ENCODE data around the gene KRT32. TPM values are rescaled to one million over a fixed set of nuclear protein-coding genes. Genes with fewer than 3 reads are reported as not detected.

Gene KRT32
- total RNA-seq, 1 experiment from 2014 or later: not detected

DNA sequence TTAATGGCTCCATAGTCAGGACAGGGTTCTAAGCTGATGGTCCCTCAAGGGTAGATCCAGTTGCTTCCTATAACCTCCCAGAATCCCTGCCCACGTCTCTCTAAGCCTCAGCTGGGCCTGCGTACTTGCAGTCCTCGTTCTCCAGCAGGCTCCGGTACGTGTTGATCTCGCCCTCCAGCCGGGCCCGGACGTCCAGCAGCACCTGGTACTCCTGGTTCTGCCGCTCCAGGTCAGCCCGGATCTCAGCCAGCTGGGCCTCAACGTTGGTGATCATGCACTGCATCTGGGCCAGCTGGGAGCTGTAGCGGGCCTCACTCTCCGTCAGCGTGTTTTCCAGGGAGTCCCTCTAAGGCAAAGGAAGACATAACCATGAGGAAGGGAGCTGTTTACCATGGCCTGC lies 4.5 kb downstream of the KRT32 start:
- no peak overlapping the region for H3K4me3 Mint-ChIP-seq (ENCODE audit: unreplicated experiment)
- no peaks in the 10 kb centered on the region for H3K27me3 Mint-ChIP-seq (ENCODE audit: insufficient read depth, unreplicated experiment)
- Histone ChIP-seq H3K36me3 (ENCODE audit: control insufficient read depth, insufficient read depth, low read length) (no peaks in the 10 kb centered on the region), H3K4me3 (ENCODE audit: low read depth, low read length) (no peak overlapping the region), H3K27me3 (replicated peaks; ENCODE audit: control insufficient read depth, insufficient read depth, low read length) (no peaks in the 10 kb centered on the region), H3K4me1 (no peaks in the 10 kb centered on the region), H3K9me3 (peaks cover under 1% of the 10 kb centered on the region)
- H3K36me3 Mint-ChIP-seq (ENCODE audit: insufficient read depth, unreplicated experiment): no peaks in the 10 kb centered on the region
- no peaks in the 10 kb centered on the region for H3K9me3 Mint-ChIP-seq (ENCODE audit: unreplicated experiment)
- TF ChIP-seq, protein P1, sequence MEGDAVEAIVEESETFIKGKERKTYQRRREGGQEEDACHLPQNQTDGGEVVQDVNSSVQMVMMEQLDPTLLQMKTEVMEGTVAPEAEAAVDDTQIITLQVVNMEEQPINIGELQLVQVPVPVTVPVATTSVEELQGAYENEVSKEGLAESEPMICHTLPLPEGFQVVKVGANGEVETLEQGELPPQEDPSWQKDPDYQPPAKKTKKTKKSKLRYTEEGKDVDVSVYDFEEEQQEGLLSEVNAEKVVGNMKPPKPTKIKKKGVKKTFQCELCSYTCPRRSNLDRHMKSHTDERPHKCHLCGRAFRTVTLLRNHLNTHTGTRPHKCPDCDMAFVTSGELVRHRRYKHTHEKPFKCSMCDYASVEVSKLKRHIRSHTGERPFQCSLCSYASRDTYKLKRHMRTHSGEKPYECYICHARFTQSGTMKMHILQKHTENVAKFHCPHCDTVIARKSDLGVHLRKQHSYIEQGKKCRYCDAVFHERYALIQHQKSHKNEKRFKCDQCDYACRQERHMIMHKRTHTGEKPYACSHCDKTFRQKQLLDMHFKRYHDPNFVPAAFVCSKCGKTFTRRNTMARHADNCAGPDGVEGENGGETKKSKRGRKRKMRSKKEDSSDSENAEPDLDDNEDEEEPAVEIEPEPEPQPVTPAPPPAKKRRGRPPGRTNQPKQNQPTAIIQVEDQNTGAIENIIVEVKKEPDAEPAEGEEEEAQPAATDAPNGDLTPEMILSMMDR (IDR thresholded peaks at IDR 0.05; ENCODE audit: insufficient read depth in 1 of 2, low read depth in 1 of 2, low read length in 1 of 2, severe bottlenecking in 1 of 2, unreplicated experiment in 1 of 2): no peak
- ChIA-PET POLR2A (no interaction called here), CTCF (no interaction called here)
- DNase-seq: no peak
- intact Hi-C loops (cut with micrococcal nuclease; ENCODE audit: unreplicated experiment): no loop called here
- no peaks in the 10 kb centered on the region for H3K4me1 Mint-ChIP-seq (ENCODE audit: low read depth, unreplicated experiment)
- no peak overlapping the region for H3K27ac Mint-ChIP-seq (ENCODE audit: unreplicated experiment)
- no TSS peak for BruUV-seq (replicated peaks)

- no peaks in the 10 kb centered on the region for H3K4me1 ChIP-seq
- intact Hi-C loops (cut with micrococcal nuclease; ENCODE audit: unreplicated experiment): no loop called here
- TF ChIP-seq, protein P1 (IDR thresholded peaks at IDR 0.05; ENCODE audit: insufficient read depth in 1 of 2, low read depth in 1 of 2, low read length in 1 of 2, severe bottlenecking in 1 of 2, unreplicated experiment in 1 of 2): no peak
- no peak overlapping the region for H3K4me3 ChIP-seq (ENCODE audit: low read depth, low read length)
- DNase-seq: no peak
- H3K27me3 ChIP-seq (replicated peaks; ENCODE audit: control insufficient read depth, insufficient read depth, low read length): no peaks in the 10 kb centered on the region
- no peaks in the 10 kb centered on the region for H3K9me3 ChIP-seq
- H3K36me3 ChIP-seq (ENCODE audit: control insufficient read depth, insufficient read depth, low read length): no peaks in the 10 kb centered on the region
- Mint-ChIP-seq H3K36me3 (ENCODE audit: insufficient read depth, unreplicated experiment) (no peaks in the 10 kb centered on the region), H3K4me3 (ENCODE audit: unreplicated experiment) (no peak overlapping the region), H3K27me3 (ENCODE audit: insufficient read depth, unreplicated experiment) (no peaks in the 10 kb centered on the region), H3K27ac (ENCODE audit: unreplicated experiment) (no peak overlapping the region), H3K9me3 (ENCODE audit: unreplicated experiment) (no peaks in the 10 kb centered on the region), H3K4me1 (ENCODE audit: low read depth, unreplicated experiment) (no peaks in the 10 kb centered on the region)
- no TSS peak for BruUV-seq (replicated peaks)
- CTCF ChIA-PET: no interaction called here
- POLR2A ChIA-PET: no interaction called here
Observed at GRCh38 chr17:41457676-41458075, 9.5 kb downstream of the KRT32 start.

DNA sequence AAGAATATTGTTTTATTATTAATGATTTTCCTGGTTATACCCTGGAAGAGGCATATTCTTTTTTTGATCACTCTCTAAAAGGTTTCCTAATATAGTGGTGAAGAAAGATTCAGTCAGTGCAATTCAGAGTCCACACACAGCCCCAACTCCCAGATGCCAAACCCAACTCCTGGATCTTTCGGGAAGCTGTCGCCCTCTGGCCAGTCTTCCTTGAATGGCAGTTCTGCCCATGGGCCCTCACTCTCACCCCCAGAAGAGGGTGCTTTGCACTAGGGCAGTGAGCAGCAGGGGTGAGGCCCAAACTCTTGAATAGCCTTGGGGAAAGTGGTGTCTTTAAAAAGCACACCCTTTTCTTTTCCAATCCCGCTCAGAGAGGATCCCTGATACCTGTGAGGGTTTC lies 11.0 kb downstream of the KRT32 start:
- no peak overlapping the region for H3K27ac Mint-ChIP-seq (ENCODE audit: unreplicated experiment)
- H3K9me3 Mint-ChIP-seq (ENCODE audit: unreplicated experiment): peaks cover 7% of the 10 kb centered on the region
- CTCF ChIA-PET: no interaction called here
- H3K4me1 Mint-ChIP-seq (ENCODE audit: low read depth, unreplicated experiment): peaks cover 3% of the 10 kb centered on the region
- TF ChIP-seq, protein P1 (IDR thresholded peaks at IDR 0.05; ENCODE audit: insufficient read depth in 1 of 2, low read depth in 1 of 2, low read length in 1 of 2, severe bottlenecking in 1 of 2, unreplicated experiment in 1 of 2): peak in 1 of 2 experiments; percentile 8
- H3K36me3 Mint-ChIP-seq (ENCODE audit: insufficient read depth, unreplicated experiment): no peaks in the 10 kb centered on the region
- no peak for DNase-seq
- intact Hi-C loops (cut with micrococcal nuclease; ENCODE audit: unreplicated experiment): no loop called here
- Histone ChIP-seq H3K27me3 (replicated peaks; ENCODE audit: control insufficient read depth, insufficient read depth, low read length) (no peaks in the 10 kb centered on the region), H3K9me3 (peaks cover 7% of the 10 kb centered on the region; the same call in 1 of the 2 replicates), H3K4me1 (no peaks in the 10 kb centered on the region), H3K36me3 (ENCODE audit: control insufficient read depth, insufficient read depth, low read length) (no peaks in the 10 kb centered on the region), H3K4me3 (ENCODE audit: low read depth, low read length) (no peak overlapping the region)
- H3K4me3 Mint-ChIP-seq (ENCODE audit: unreplicated experiment): no peak overlapping the region
- POLR2A ChIA-PET: no interaction called here
- H3K27me3 Mint-ChIP-seq (ENCODE audit: insufficient read depth, unreplicated experiment): no peaks in the 10 kb centered on the region
- no TSS peak for BruUV-seq (replicated peaks)

Data from Caco-2 (cell line).